Measurements from ENCODE around the gene TBC1D3B. TPM values are rescaled to one million over a fixed set of nuclear protein-coding genes. Genes with fewer than 3 reads are reported as not detected.

Gene TBC1D3B
- 0.89 and 0.92 TPM in 2 replicates for total RNA-seq

DNA sequence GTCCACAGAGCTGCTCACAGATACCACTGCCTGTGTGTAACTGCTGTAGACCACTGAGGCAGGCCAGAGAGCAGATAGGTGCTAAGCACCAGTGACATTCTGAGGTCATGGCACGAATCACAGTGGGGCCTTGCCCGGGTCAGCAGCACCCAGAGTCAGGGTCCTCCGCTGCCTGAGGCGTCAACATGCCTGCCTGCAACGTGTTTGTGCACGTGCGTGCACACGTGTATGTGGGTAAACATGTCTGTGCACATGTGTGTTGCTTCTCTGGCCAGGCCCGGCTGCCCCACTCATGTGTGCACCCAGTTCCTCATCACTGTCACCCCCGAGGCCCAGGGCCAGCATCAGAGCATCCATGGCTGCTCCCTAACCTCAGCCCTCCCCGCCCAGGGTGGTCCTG, at the start of gene TBC1D3B:
TBC1D3B (minus strand) TSS at position 101 of the 400 bp plus-strand sequence. CDS start 1,586 bp downstream, outside the sequence.

DNA sequence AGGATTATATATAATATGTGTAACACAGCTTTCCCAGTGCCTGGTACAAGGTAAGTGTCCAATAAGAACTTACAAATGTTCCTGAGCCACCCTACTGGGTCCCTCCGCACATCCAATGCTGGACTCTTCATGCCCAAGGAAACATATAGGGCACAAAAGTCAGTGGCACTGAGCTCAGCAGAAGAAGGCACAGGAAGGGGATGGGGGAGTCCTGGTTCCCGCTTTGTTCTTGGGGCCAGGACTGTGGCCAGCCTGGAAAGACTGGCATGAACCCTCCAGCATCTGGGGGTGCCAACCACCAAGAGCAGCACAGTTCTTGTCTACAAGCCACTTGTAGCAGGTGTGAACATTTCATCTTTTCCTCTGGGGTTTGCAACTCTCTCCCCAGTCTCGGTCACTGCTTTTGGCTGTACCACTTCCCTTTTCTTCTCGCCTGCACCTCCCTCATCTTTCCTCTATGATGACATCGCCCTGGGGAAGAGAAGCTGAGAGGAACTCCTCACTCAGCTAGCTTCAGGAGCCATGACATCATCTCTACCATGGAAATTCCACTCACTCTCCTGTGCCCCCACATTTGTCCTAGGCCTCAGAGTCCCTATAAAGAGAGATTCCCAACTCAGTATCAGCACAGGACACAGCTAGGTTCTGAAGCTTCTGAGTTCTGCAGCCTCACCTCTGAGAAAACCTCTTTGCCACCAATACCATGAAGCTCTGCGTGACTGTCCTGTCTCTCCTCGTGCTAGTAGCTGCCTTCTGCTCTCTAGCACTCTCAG, 34.2 kb upstream of the TBC1D3B start, which contains the start of gene CCL4L2:
CCL4L2 (plus strand) TSS at position 625 of the 773 bp plus-strand sequence.

Other genes starting within 250 kb of the TBC1D3B start
- 0.30 and 0.46 TPM in 2 replicates for gene RDM1, start 245.9 kb downstream of the TBC1D3B start, total RNA-seq
- not detected in 2 replicates for gene LYZL6, start 232.9 kb downstream of the TBC1D3B start, total RNA-seq
- gene CCL16, start 195.1 kb downstream of the TBC1D3B start, total RNA-seq, result not detected in 2 replicates
- gene CCL14, start 189.9 kb downstream of the TBC1D3B start, total RNA-seq, result not detected in 2 replicates
- gene CCL15, start 175.1 kb downstream of the TBC1D3B start, total RNA-seq, result not detected in 2 replicates
- gene CCL23, start 158.7 kb downstream of the TBC1D3B start, total RNA-seq, result not detected in 2 replicates
- not detected in 2 replicates for gene CCL18, start 112.4 kb downstream of the TBC1D3B start, total RNA-seq
- gene CCL3, start 86.5 kb downstream of the TBC1D3B start, total RNA-seq, result not detected in 2 replicates
- gene CCL4, start 72.8 kb downstream of the TBC1D3B start, total RNA-seq, result not detected in 2 replicates
- not detected in 2 replicates for gene CCL3L1, start 20.1 kb upstream of the TBC1D3B start, total RNA-seq
- gene CCL4L2, start 34.4 kb upstream of the TBC1D3B start, total RNA-seq, result not detected in 2 replicates
- 0.18 TPM in 1 of 2 replicates, not detected in the other for gene TBC1D3I, start 87.9 kb upstream of the TBC1D3B start, total RNA-seq
- not detected in 2 replicates for gene TBC1D3G, start 147.2 kb upstream of the TBC1D3B start, total RNA-seq
- gene TBC1D3H, start 211.8 kb upstream of the TBC1D3B start, total RNA-seq, result not detected in 2 replicates

Measured in smooth muscle cell of the umbilical artery (primary cell).